Measurements from ENCODE around the gene CRNKL1.

CRNKL1 gene

GRCh38 chr20:20083807-20084206, 31.5 kb upstream of the CRNKL1 start:
- Histone ChIP-seq H3K27me3 (ENCODE audit: insufficient read depth, low read depth, severe bottlenecking) (no peaks in the 10 kb centered on the region), H3K9me3 (ENCODE audit: severe bottlenecking) (no peaks in the 10 kb centered on the region), H3K4me3 (ENCODE audit: low read depth, low read length) (no peak overlapping the region), H3K36me3 (no peaks in the 10 kb centered on the region), H3K27ac (no peak overlapping the region)
- TF ChIP-seq CTCF (IDR thresholded peaks at IDR 0.05; ENCODE audit: low read depth, low read length) = peak; percentile 21
- DNase-seq = no peak

- Histone ChIP-seq H3K27ac (no peak overlapping the region), H3K36me3 (no peaks in the 10 kb centered on the region), H3K27me3 (ENCODE audit: insufficient read depth, low read depth, severe bottlenecking) (no peaks in the 10 kb centered on the region), H3K4me3 (ENCODE audit: low read depth, low read length) (no peak overlapping the region), H3K9me3 (ENCODE audit: severe bottlenecking) (no peaks in the 10 kb centered on the region)
- no peak for DNase-seq
- no peak for TF ChIP-seq CTCF (IDR thresholded peaks at IDR 0.05; ENCODE audit: low read depth, low read length)
Measured at GRCh38 chr20:20079102-20079784, 27.0 kb upstream of the CRNKL1 start.

- H3K36me3 ChIP-seq = no peaks in the 10 kb centered on the region
- no peak for TF ChIP-seq CTCF (IDR thresholded peaks at IDR 0.05; ENCODE audit: low read depth, low read length)
- DNase-seq = no peak
- no peaks in the 10 kb centered on the region for H3K27me3 ChIP-seq (ENCODE audit: insufficient read depth, low read depth, severe bottlenecking)
- H3K9me3 ChIP-seq (ENCODE audit: severe bottlenecking) = no peaks in the 10 kb centered on the region
- H3K4me3 ChIP-seq (ENCODE audit: low read depth, low read length) = no peak overlapping the region
- no peak overlapping the region for H3K27ac ChIP-seq
Measured at GRCh38 chr20:20078041-20078440, 25.8 kb upstream of the CRNKL1 start.

GRCh38 chr20:20076297-20077065, 24.2 kb upstream of the CRNKL1 start:
- Histone ChIP-seq H3K27me3 (ENCODE audit: insufficient read depth, low read depth, severe bottlenecking) (no peaks in the 10 kb centered on the region), H3K4me3 (ENCODE audit: low read depth, low read length) (no peak overlapping the region), H3K9me3 (ENCODE audit: severe bottlenecking) (no peaks in the 10 kb centered on the region), H3K36me3 (no peaks in the 10 kb centered on the region), H3K27ac (no peak overlapping the region)
- TF ChIP-seq CTCF (IDR thresholded peaks at IDR 0.05; ENCODE audit: low read depth, low read length) = no peak
- no peak for DNase-seq

GRCh38 chr20:20075032-20075431, 22.8 kb upstream of the CRNKL1 start:
- no peak overlapping the region for H3K4me3 ChIP-seq (ENCODE audit: low read depth, low read length)

More at GRCh38 chr20:20075032-20075431, 22.8 kb upstream of the CRNKL1 start:
- DNase-seq = no peak
- TF ChIP-seq CTCF (IDR thresholded peaks at IDR 0.05; ENCODE audit: low read depth, low read length) = no peak
- no peaks in the 10 kb centered on the region for H3K9me3 ChIP-seq (ENCODE audit: severe bottlenecking)
- H3K27ac ChIP-seq = no peak overlapping the region
- H3K27me3 ChIP-seq (ENCODE audit: insufficient read depth, low read depth, severe bottlenecking) = no peaks in the 10 kb centered on the region
- H3K36me3 ChIP-seq = no peaks in the 10 kb centered on the region
